Stimulated activated CD4-positive, alpha-beta T cell treated with anti-CD3 and anti-CD28 coated beads, Interleukin-2, amount 100 ng/mL, for 24 hours (primary cell): ENCODE data around the gene MMP21.

Experiments used
- DNase-seq, 2 donors: peaks; one replicate each; pipeline ENCODE4 v3.0.0-alpha.2; 2020

Gene MMP21

DNA sequence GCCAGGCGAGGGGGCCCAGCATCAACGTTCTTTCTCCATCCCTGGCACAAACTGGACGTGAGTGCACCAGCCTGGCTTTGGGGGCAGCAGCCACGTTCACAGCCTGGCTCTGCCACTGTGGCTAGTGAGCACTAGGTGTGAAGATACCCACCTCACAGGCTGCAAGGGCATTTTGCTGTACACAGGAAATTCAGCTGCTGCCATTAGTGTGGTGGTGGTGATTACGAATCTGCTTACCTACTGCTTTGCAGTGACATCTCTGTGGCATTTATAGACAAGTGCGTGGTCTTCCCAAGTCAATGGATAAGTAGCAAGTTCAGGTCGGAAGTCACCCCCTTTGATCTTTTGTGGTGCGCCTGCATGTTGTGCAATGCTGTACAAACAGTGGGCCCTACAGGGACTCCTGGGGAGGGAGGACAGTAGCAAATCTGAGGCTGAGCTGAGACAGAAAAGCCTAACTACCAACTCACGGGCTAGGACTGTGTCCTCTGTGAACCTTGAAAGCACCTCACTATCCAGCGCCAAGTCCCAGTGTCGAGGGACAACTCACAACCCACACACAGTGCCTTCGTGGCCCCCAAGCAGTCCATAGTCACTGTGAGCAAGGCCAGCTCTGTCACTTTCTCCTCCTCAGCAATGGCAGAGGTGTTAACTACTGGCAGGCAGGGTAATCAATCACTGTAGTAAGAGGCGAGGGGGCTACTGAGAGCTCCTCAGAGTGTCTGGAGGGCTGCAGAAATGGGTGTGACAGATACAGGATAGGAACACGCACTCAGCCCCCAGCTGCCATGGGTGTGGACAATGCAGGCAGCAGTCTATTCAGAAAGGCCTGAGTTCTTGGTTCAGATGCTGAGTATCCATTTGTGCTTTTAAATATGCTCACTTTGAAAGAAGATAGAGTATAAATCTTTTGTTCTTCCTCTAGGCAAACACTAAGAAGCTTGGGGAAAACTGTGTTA, 17.0 kb upstream of the MMP21 start:
- DNase-seq = no peak

DNA sequence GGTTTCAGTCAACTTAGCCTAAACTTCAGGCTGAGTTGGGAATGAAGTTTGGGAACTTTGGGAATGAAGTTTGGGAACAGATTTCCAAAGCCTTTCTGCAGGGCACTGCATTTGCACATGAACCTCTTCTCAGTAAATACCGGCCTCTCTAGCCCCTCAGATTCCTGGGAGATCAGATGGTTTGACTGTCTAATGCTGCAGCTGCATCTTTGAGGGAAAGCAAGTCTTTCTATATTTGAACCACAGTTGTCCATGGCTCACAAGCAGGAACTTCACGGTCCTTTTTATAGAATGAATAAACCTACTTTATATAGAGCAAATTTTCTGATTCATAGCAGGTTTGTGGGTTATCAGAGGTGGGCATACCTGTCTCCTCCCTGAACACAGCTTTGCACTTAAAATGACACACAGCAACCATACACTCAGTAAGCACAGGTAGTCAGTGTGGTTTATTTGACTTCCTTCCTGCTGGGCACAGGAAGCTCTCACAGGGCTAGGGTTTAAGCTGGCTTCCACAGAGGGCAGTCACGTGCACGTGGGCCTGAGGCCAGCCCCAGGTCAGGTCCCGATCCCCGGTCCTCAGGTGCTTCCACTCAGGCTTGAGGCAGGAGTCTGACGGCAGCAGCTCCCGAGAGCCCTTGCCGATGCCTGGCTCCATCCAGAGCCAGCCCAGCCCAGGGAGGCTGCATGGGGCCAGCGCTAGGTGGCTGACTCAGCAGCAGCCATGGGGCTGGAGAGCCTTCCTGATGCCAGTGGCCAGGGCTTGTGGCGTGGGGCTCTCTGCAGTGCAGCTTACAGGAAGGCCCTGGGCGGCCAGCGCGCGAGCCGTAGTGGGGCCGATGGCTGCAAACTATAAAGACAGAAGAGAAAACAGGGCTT, 12.8 kb upstream of the MMP21 start:
- no peak for DNase-seq

DNA sequence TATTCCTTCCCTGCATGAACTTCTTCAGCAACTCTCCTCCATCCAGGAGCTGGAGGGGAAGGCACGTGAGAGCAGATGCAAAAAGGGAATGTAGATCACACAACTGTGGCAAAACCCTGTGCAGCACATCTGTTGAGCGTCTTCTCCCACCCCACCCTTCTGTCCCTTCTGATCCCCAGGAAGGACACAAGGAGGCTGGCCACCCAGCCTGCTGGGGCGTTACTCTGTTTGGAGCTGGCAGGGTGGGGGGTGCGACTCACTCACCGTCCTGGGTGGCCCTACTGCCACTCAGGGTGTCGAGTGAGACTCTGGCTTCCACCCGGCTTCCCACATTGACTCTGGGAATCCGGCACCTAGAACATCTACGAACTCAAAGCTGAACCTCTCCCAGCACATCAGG, 10.2 kb upstream of the MMP21 start:
- no peak for DNase-seq

DNA sequence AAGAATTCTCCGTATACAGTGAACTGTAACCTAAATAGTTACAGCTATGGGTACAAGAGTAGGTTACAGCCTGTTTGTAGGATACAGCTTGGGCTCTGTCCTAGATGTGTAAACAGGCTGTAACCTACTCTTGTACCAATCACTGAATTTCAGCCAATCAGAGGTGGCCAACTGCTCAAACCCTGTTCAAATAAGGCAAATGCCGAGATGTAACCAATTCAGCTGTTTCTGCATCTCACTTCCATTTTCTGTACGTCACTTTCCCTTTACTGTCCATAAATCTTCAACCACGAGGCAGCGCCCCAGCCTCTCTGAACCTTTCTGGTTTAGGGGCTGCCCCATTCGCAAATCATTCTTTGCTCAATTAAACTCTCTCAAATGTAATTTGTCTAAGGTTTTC, 8.3 kb upstream of the MMP21 start:
- DNase-seq = no peak

DNA sequence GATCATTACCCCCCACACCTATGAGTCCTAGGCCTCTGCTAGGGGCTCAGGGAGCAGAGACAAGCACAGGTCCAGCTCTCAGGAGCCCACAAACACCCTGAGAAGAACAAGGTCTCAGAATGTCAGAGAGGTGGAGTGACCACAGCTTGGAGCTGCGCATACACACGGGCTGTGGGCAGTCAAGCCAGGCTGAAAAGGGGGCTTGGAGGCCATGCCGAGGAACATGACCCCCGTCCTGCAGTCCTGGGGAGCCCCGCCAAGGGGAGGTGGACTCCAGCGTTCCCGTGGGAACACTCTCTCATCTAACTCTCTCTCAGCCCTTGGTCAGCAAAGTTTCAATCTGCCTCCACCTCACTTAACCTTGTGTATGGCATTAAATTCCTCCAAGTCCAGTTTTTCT, 7.8 kb upstream of the MMP21 start:
- DNase-seq = no peak

DNA sequence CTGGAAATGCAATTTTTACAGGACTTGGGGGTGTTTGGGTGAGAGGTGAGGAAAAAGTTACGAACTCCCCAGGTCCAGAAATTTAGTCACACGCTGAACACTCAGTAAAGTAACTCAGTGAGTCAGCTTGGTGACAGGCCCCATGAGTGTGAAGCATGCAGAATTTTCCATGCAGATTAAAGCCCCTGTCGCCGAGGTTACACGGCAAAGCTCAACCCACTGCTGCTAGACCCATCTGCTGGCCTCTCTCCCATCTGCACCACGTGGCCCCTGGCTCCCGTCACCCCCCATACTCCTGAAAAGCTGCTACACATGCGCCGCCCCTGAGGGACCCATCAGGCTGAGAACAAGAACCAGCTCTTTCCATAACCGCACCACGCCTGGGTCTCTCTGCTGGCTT, 7.0 kb upstream of the MMP21 start:
- no peak for DNase-seq

DNA sequence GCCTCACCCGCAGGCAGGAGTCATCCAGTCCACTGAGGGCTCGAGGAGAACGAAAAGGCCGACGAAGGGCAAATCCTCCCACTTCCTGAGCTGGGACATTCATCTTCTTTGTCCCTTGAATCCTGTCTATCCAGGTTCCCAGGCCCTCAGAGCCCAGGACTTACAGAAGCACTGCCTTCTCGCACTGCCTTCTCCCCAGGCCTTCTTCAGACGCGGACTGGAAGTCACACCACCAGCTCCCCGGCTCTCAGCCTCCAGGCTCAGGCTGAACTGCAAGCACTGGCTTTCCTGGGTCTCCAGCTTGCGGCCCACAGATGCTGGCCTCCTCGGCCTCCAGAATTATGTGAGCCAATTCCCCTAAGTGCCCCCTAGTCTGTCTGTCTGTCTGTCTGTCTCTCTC, 6.4 kb upstream of the MMP21 start:
- DNase-seq = no peak

DNA sequence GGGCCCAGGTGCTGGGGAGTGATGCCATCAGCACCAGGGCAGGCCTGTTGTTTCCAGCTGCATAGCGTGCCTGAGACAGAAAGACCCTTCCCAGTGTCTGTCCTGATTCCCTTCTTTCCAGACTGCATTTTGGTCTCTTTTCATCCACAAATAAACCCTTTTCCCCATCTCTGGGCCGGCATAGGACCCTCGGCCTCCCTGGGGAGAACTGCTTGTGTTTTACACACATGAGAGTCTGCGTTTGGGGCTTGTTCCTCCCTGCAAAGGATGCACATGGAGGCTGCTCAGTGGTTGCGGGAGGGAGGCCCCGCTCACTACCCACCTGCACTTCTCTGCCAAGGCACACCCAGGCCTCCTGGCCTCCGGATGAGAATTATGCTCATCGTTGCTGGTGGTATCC, 5.8 kb upstream of the MMP21 start:
- DNase-seq = no peak

DNA sequence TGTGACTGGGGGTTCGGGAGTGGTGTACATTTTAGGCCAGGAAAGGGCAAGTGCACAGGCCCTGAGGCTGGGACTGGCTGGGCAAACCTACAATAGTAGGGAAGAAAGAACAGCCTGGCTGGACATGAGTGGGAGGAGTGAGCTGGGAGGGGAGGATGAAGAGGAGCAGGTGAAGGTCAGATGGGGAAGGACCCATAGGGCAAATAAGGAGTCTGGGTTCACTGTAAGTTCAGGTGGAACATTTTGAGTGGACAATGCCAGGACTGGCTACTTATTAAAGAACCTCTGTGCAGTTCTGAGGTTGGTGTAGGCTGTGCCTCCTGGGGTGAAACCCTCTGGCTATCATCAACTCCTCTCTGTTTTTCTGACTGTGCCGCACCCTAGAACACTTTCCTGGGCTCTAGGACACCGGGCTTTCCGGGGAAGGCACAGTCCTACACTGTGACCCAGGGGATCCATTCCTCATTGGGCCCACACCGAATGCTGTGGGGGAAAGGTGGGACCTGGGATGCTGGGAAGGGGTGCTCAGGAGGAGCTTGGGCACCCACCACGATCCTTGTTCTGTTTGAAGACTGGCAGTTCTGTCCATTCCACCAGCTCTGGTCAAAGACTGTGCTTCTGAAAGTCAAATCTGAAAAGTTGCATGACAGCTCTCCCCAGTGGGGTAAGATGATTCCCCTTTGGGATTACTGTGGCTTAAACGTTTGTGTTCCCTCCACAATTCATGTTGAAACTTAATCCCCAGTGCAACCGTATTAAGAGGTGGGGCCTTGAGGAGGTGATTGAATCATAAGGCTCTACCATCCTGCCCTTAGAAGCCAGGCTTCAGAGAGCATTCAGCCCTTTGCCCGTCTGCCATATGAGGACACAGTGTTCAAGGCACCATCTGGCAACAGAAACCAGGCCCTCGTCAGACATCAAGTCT, 4.0 kb upstream of the MMP21 start:
- DNase-seq = no peak

DNA sequence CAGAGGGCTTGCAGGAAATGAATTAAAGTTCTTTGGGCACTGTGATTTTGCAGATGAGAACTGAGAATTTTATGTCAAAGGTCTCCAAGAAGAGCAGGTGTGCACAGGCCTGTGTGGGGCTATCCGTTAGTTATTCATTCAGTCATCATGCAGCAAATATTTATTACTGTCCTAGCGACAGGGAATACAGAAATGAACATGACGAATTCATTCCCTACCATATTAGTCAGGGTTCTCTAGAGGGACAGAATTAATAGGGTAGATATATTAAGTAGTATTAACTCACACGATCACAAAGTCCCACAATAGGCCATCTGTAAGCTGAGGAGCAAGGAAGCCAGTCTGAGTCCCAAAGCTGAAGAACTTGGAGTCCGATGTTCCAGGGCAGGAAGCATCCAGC, 2.9 kb upstream of the MMP21 start:
- DNase-seq = no peak

DNA sequence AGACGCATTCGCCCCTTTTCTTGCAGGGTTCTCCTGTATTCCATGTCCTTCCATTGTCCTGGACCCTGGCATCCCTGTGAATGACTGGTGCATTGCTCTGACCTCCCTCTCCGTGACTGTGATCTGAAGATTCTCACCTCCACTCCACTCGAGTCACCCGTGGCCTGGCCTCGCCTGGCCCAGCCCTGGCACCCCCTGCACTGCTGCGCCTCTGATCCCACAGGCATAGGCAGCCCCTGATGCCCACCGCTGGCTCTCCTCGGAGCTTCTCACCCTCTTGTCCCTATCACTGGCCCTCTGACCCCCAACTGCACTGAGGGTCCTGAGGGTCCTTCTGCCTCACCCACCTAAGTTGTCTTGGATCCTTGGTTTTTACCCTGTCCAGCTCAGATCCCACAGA, 2.2 kb upstream of the MMP21 start:
- DNase-seq = no peak

DNA sequence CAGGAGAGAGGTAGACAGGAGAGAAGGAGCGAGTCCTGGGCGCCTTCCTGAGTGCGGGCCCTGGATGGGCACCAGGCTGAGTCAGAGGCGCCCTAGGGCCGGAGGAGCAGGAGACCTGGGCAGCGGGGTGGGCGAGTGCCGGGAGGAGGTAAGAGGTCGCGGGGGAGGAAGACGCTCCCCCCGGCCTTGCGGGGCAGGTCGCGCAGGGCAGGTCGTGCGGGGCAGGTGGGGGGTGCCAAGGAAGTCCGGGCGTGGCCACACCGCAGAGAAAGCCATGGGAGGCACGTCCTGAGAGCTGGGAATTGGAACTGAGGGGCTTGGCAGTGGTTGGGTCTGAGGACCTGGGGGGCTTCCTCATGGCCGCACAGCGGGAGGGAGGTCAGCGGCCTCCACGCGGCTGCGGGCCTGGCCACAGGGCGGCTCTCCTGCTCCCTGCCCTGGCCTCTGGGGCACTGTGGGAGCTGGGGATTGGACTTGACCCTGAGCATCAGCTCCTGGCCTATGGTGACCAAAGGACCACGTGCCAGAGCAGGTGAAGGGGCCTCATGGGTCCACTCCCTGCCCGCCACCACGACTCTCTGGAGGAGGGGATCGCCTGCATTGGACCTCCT, 935 bp downstream of the MMP21 start:
- DNase-seq = no peak

DNA sequence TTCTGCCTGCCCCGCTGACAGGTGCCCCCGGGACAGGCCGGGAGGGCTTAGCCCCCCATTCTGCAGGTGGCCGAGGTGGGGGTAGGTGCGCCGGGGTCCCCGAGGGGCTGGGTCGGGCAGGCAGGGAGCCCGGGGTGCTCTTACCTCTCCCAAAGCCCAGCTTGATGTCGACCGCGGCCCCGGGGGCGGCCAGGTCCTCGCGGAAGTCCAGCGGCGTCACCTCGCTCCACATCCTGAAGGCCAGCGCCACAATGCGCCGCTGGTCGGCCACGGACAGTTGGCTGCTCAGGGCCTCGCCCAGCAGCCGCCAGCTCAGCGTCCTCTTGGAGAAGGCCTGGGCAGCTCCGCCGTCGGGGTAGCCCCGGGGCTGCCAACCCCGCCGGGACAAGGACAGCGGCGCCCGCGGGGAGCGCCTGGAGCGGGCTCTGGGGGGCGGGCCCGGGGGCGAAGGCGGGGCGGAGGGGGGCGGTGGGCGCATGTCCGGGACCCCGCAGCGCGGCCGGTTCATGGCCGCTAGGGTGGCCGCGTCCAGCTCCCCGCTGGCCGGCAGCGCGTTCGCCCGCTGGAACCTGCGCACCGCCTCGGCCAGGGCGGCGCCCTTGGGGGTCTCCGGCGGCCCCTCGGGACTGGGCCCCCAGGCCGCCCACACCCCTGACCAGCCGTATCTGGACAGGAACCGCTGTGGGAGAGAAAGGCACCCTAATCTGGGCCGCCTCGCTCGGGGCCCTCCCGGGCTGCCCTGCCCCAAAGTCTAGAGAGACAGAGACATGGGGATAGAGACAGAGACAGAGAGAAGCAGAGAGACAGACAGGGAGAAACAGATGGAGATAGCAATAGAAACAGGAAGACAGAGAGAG, 1.7 kb downstream of the MMP21 start:
- no peak for DNase-seq

DNA sequence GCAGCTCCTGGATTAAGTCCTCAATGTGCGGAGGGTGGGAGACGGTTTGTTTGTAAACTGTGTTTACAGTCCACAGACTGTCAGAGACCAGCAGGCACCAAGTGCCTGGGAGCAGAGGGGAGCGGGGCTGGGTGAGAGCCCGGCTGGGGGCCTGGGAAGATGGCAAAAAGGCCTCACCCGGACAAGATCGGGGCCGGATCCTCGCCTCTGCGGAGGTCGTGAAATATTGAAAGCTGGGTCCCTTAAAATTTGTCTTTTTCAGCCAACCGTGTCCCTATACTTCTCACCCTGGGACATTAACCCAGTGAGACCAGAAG, 2.8 kb downstream of the MMP21 start:
- DNase-seq = no peak

DNA sequence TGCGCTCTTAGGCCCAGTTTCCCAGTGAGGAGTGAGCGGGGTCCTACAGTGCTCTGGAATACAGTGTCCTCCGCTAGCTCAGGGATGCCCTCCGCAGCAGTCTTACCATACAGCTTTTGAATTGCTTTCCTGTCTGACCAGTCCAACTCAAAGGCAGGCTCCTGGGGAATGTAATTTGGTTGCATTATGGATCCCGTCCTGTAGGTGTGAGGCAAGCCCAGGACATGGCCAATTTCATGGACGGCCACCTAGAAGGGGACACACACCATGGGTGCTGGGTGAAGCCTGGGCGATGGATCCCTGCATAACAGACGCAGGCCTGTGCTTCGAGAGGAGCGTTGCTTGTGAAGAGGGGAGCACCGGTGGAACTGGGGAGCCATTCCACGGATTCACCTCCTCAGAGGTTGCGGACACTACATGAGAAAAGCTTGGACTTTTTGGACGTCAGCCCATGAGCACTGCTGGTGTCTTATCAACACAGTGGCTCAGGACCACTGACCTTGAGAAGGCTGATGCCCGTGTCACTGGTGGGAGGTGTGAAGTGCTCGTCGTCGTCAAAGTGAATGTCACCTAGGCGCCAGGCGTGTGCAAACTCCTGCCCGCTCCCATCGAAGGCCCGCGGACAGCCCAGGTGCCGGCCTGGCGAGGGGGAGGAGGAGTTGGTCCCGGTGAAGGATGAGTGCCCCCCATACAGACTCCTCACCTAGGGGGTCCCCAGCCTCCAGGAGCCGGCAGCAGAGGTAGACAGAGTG, 3.3 kb downstream of the MMP21 start:
- DNase-seq = no peak

DNA sequence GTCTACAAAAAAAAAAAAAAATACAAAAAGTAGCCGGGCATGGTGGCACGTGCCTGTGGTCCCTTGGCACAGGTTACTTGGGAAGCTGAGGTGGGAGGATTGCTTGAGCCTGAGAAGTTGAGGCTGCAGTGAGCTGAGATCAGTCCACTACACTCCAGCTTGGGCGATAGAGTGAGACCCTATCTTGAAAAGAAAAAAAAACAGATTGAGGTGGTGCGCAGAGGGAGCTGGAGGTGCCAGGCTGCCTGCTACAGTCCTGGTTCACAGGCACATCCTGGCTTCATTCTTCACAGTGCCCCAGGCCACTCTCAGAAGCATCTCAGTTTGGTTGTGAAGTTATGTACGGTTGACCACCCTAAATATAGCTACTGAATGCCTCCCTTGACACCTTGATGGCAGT, 4.8 kb downstream of the MMP21 start:
- no peak for DNase-seq

DNA sequence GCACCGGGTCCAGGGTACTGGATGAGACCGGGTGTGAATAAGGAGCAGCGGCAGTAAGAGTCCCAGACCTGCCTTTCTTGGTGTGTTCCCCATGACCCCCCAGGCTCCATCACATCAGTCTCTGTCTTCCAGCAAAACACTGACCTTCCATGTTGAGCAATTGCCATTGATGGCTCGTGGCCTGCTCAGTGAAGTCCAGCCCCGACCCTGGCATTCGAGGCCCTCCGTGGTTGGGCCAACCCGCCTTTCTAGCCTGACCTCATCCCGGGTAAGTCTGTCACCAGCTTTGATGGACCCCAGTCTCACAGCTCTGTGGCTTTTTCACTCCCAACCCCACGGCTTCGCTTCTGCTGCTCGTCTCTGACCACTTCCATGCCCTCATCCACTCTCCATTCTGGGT, 6.4 kb downstream of the MMP21 start:
- no peak for DNase-seq

DNA sequence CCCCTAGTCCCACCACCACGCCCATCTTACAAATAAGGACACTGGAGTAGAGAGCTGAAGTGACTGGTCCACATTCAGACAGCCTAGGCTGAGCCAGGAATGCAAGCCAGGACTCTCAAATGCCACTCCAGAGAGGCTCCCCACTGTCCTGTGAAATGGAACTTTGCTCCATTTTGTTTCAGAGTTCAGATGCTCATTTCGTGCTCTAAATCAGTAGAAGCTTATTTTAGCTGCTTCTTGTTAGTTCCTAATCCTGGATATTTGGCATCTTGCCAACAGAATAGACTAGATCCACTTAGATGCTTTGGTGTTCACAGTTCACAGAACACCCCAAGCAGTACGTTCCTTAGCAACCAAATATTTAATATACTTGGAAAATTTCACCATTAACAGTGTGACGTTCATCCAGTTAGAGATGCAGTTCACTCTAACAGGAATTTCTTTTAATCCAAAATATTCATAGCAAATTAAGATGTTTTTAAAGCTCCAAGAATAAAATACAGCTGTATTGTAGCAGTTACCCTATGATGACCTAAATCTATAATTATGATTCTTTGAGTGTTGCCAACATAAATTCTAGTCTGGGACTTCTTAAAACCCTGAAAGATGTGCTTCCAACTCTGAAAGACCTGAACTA, 7.3 kb downstream of the MMP21 start:
- DNase-seq = no peak

DNA sequence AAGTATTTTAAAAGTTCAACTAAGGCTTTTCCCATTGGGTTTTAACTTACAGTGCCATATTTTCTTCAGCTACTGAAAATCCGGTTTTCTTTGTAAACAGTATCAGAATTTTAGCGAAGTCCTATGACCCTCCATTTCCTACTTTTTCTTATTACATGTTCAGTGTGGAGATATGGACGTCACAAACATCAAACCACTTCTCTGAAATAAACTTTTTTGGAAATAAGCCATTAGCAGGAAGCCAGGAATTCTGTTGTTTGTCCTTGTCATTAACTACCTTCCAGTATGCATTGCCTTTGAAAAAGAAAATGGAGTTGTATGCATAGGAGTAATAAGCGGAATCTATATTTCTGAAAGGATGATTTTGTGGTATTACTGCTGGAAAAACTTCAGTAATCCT, 9.1 kb downstream of the MMP21 start:
- DNase-seq = no peak

DNA sequence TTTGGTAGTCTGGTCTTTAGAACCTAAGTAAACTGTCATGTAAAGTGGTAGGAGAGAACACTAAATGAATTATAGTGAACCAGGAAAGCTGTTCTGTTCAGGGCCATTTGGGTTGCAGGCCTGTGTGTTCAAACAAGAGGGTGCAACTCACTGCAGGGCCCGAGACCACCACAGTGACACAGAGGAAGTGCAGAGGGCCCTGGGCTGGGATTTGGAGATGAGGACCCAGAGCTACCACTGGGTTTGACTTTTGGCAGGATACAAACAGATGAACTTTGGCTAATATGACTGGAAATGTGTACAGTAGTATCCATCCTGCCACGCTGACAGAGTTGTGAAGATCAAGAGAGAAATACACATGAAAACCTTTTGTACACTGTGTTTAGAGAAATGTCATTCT, 9.8 kb downstream of the MMP21 start:
- DNase-seq = no peak
